Activated gamma-delta T cell treated with Interleukin-2 at 50 U/mL for 16 hours (primary cell): Measurements from ENCODE around the gene COL3A1.

ENCODE experiments used
- DNase-seq: peaks from one replicate; pipeline ENCODE4 v3.0.0-alpha.2; 2020

The COL3A1 gene

GRCh38 chr2:188976545-188977268, 2.5 kb downstream of the COL3A1 start:
- DNase-seq: no peak

- no peak for DNase-seq
Measured at GRCh38 chr2:188977317-188977716, 3.1 kb downstream of the COL3A1 start.

- no peak for DNase-seq
Measured at GRCh38 chr2:188978291-188979081, 4.3 kb downstream of the COL3A1 start.

GRCh38 chr2:188979187-188980114, 5.3 kb downstream of the COL3A1 start:
- no peak for DNase-seq

- DNase-seq: no peak
Measured at GRCh38 chr2:188983427-188984064, 9.4 kb downstream of the COL3A1 start.

GRCh38 chr2:188984065-188984491, 9.9 kb downstream of the COL3A1 start:
- DNase-seq: no peak

GRCh38 chr2:188984680-188985079, 10.5 kb downstream of the COL3A1 start:
- no peak for DNase-seq

GRCh38 chr2:188986839-188987238, 12.7 kb downstream of the COL3A1 start:
- DNase-seq: no peak

- no peak for DNase-seq
Measured at GRCh38 chr2:188993247-188993646, 19.1 kb downstream of the COL3A1 start.

GRCh38 chr2:188997263-188997662, 23.1 kb downstream of the COL3A1 start:
- DNase-seq: no peak

- DNase-seq: no peak
Measured at GRCh38 chr2:189000221-189000620, 26.0 kb downstream of the COL3A1 start.

GRCh38 chr2:189002079-189002478, 27.9 kb downstream of the COL3A1 start:
- no peak for DNase-seq

GRCh38 chr2:189008555-189009262, 34.5 kb downstream of the COL3A1 start:
- DNase-seq: no peak

- no peak for DNase-seq
Measured at GRCh38 chr2:189010536-189010935, 36.4 kb downstream of the COL3A1 start.

- DNase-seq: no peak
Measured at GRCh38 chr2:189012351-189012750, 38.2 kb downstream of the COL3A1 start.

GRCh38 chr2:189013031-189013430, 38.9 kb downstream of the COL3A1 start:
- DNase-seq: no peak

- DNase-seq: no peak
Measured at GRCh38 chr2:189013671-189014448, 39.7 kb downstream of the COL3A1 start.

GRCh38 chr2:189014449-189015138, 40.4 kb downstream of the COL3A1 start:
- no peak for DNase-seq

- DNase-seq: no peak
Measured at GRCh38 chr2:189015359-189015758, 41.2 kb downstream of the COL3A1 start.

GRCh38 chr2:189016311-189016861, 42.2 kb downstream of the COL3A1 start:
- no peak for DNase-seq
